ENCODE measurements around the gene HOXD9.

HOXD9 gene

GRCh38 chr2:176137906-176138305, 15.4 kb downstream of the HOXD9 start:
- DNase-seq (ENCODE audit: low spot score), result no peak

GRCh38 chr2:176138526-176138922, 16.0 kb downstream of the HOXD9 start:
- no peak for DNase-seq (ENCODE audit: low spot score)

- DNase-seq (ENCODE audit: low spot score), result no peak
Observed at GRCh38 chr2:176138923-176139660, 16.6 kb downstream of the HOXD9 start.

GRCh38 chr2:176139661-176140512, 17.4 kb downstream of the HOXD9 start:
- no peak for DNase-seq (ENCODE audit: low spot score)

GRCh38 chr2:176140513-176141317, 18.2 kb downstream of the HOXD9 start:
- peak; percentile 55 for DNase-seq (ENCODE audit: low spot score)

- DNase-seq (ENCODE audit: low spot score), result no peak
Observed at GRCh38 chr2:176142281-176142680, 19.8 kb downstream of the HOXD9 start.

- DNase-seq (ENCODE audit: low spot score), result no peak
Observed at GRCh38 chr2:176145085-176145969, 22.8 kb downstream of the HOXD9 start.

GRCh38 chr2:176146101-176146500, 23.6 kb downstream of the HOXD9 start:
- DNase-seq (ENCODE audit: low spot score), result no peak

- no peak for DNase-seq (ENCODE audit: low spot score)
Observed at GRCh38 chr2:176146645-176147044, 24.1 kb downstream of the HOXD9 start.

GRCh38 chr2:176147210-176147799, 24.8 kb downstream of the HOXD9 start:
- no peak for DNase-seq (ENCODE audit: low spot score)

- no peak for DNase-seq (ENCODE audit: low spot score)
Observed at GRCh38 chr2:176147800-176148496, 25.4 kb downstream of the HOXD9 start.

- no peak for DNase-seq (ENCODE audit: low spot score)
Observed at GRCh38 chr2:176148751-176149421, 26.4 kb downstream of the HOXD9 start.

GRCh38 chr2:176149481-176149938, 27.0 kb downstream of the HOXD9 start:
- DNase-seq (ENCODE audit: low spot score), result no peak

GRCh38 chr2:176149939-176150583, 27.5 kb downstream of the HOXD9 start:
- no peak for DNase-seq (ENCODE audit: low spot score)

- no peak for DNase-seq (ENCODE audit: low spot score)
Observed at GRCh38 chr2:176150584-176151441, 28.3 kb downstream of the HOXD9 start.

- no peak for DNase-seq (ENCODE audit: low spot score)
Observed at GRCh38 chr2:176151442-176152287, 29.1 kb downstream of the HOXD9 start, which contains the start of gene HOXD4. TSS of gene HOXD4 (plus strand) at chr2:176151550. CDS start at chr2:176151634, 84 bp downstream.

Measured in SW480 (cell line).